K562 (cell line): ENCODE results near the gene PSMA7. TPM values are rescaled to one million over a fixed set of nuclear protein-coding genes. Genes with fewer than 3 reads are reported as not detected.

Source experiments
- BCL6 ChIP-seq: fragments of 250-450 bp; sonication (Bioruptor Pico); IDR thresholded peaks from 2 replicates; pipeline ENCODE4 v1.4.0; 2020
- BRD4 ChIP-seq: fragments of 200-600 bp; sonication (generic); IDR thresholded peaks from 2 replicates; pipeline ENCODE4 v1.6.1; 2017; ENCODE audit warnings: inconsistent platforms
- GABPB2 ChIP-seq: fragments of 250-450 bp; sonication (Bioruptor Pico); conservative IDR thresholded peaks from 2 replicates; pipeline ENCODE4 v1.5.1; 2021; ENCODE audit warnings: mild to moderate bottlenecking
- HDAC2 ChIP-seq: fragments of 450-650 bp; IDR thresholded peaks from 2 replicates; pipeline ENCODE4 v1.6.1; 2016; ENCODE audit warnings: mild to moderate bottlenecking
- SETDB1 ChIP-seq: IDR thresholded peaks from one replicate; pipeline ENCODE4 v1.6.1; 2012; ENCODE audit warnings: low read length, control low read depth, inconsistent platforms
- SLC30A9 ChIP-seq: fragments of 250-450 bp; sonication (Bioruptor Pico); IDR thresholded peaks from 2 replicates; pipeline ENCODE4 v1.8.0; 2022; ENCODE audit warnings: mild to moderate bottlenecking, moderate library complexity
- SMC3 ChIP-seq: conservative IDR thresholded peaks from 2 replicates; pipeline ENCODE4 v1.6.1; 2011; ENCODE audit warnings: low read depth, low read length, improper control_type of control experiment; ENCODE audit not compliant: insufficient read depth
- STAT5B ChIP-seq: fragments of 250-450 bp; sonication (Bioruptor Pico); IDR thresholded peaks from 2 replicates; pipeline ENCODE4 v1.8.0; 2021; ENCODE audit warnings: mild to moderate bottlenecking, inconsistent platforms
- YBX1 ChIP-seq: fragments of 450-650 bp; IDR thresholded peaks from 2 replicates; pipeline ENCODE4 v1.7.1; 2016; ENCODE audit warnings: mild to moderate bottlenecking
- polyA plus RNA-seq, 8 experiments: library from polyadenylated mRNA; depleted of rRNA in 4 of 8; stranded (reverse) in 5 of 8; unstranded in 3 of 8; fragments of >200 nt; fragmentation: Nextera tagmentation in 2 of 8; fragmentation: Illumina TruSeq in 1 of 8; extraction: Ambion mirVana in 2 of 8; extraction: Trizol in 1 of 8; gene quantifications; 2 replicates each; pipeline versions ENCODE4 v1.2.1 to v1.2.3, GENCODE V29; 2011 to 2014; ENCODE audit warnings: inconsistent platforms in 1 of 8, missing spikeins in 1 of 8
- total RNA-seq, 7 experiments: library from RNA; depleted of rRNA in 6 of 7; stranded (reverse); fragments of >200 nt in 6 of 7; fragmentation: Illumina TruSeq in 2 of 7; extraction: Trizol in 2 of 7; gene quantifications; 2 replicates each; pipeline versions ENCODE4 v1.2.1 to v1.2.3, GENCODE V29; 2011 to 2021; ENCODE audit warnings: low replicate concordance in 1 of 7
- TF ChIP-seq, protein P1 (sequence below): sonication (generic); formaldehyde crosslinking; IDR thresholded peaks from 2 replicates; pipeline ENCODE4 v1.5.0; 2020; ENCODE audit warnings: missing genetic modification reagents
- TF ChIP-seq, protein P2 (sequence below): fragments of 250-450 bp; sonication (Bioruptor Pico); IDR thresholded peaks from 2 replicates; pipeline ENCODE4 v1.8.0; 2021; ENCODE audit warnings: mild to moderate bottlenecking, moderate library complexity
- TF ChIP-seq, protein P3 (sequence below): sonication (generic); formaldehyde crosslinking; IDR thresholded peaks from 2 replicates; pipeline ENCODE4 v1.8.0; 2022; ENCODE audit warnings: mild to moderate bottlenecking, missing genetic modification reagents
- TF ChIP-seq, protein P4 (sequence below): sonication (generic); formaldehyde crosslinking; IDR thresholded peaks from 2 replicates; pipeline ENCODE4 v1.8.0; 2022; ENCODE audit warnings: mild to moderate bottlenecking, missing genetic modification reagents
- TF ChIP-seq, protein P5 (sequence below): fragments of 250-450 bp; sonication (Bioruptor Pico); IDR thresholded peaks from 2 replicates; pipeline ENCODE4 v1.5.1; 2021; ENCODE audit warnings: mild to moderate bottlenecking
- TF ChIP-seq, protein P6 (sequence below): sonication (generic); formaldehyde crosslinking; IDR thresholded peaks from 2 replicates; pipeline ENCODE4 v1.8.0; 2022; ENCODE audit warnings: mild to moderate bottlenecking, missing genetic modification reagents

PSMA7 gene
- total and polyA plus RNA-seq, 9 of the 15 experiments (the other 6 are each of a cell fraction or from before 2014, with no cell fraction given) = 257 to 510 (median 393) TPM

DNA sequence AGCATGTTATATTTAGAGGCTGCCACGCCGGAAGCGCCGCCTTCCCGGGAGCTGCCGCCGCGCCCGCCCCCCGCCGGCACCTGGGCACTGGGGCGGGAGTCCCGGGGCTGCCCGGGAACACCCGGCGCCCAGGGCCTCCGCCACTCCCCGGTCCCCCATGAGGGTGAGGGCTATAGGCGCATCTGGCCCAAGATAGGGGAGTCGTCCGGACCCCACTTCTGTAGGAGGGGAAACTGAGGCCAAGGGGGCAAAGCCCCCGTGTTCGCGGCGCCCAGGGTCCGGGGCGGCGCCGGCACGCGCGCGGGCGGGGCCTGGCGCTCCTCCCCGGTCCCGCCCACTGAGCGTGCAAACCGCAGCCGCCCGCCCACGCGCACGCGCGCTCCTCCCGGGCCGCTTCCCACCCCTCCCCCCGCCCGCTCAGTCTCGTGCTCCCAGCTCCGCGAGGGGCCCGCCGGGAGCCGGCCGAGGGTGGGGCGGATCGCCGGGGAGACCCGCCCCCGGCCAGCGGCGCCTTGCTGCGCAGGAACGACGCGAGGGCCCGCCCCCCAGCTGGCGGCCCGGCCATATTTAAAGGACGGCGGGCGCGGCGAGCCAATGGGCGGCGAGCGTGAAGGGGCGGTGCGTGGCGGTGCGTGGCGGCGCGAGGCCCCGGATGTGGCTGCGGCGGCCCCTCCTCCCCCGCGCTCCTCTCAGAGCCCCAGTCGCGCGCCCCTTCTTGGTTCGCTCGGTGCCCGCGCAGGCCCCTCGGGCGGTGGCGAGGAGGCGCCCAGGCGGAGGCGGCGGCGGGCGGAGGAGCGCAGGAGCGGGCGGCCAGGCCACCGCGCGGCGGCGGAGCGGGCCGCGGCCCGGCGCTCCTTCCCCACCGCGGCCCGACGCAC lies 21.2 kb downstream of the PSMA7 start, which contains the start of gene LSM14B (continued):
- TF ChIP-seq SLC30A9 (CRISPR knock-in tag) (no peak), SETDB1 (no peak), BCL6 (CRISPR knock-in tag) (no peak), SMC3 (no peak), BRD4 (no peak), GABPB2 (CRISPR knock-in tag) (no peak), STAT5B (CRISPR knock-in tag) (no peak), HDAC2 (no peak), YBX1 (no peak)
- TF ChIP-seq, protein P1, sequence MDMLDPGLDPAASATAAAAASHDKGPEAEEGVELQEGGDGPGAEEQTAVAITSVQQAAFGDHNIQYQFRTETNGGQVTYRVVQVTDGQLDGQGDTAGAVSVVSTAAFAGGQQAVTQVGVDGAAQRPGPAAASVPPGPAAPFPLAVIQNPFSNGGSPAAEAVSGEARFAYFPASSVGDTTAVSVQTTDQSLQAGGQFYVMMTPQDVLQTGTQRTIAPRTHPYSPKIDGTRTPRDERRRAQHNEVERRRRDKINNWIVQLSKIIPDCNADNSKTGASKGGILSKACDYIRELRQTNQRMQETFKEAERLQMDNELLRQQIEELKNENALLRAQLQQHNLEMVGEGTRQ (CRISPR knock-in tag) = 0 out of 2 replicates have a peak, but pooled peaks have one; percentile 1
- TF ChIP-seq, protein P2, sequence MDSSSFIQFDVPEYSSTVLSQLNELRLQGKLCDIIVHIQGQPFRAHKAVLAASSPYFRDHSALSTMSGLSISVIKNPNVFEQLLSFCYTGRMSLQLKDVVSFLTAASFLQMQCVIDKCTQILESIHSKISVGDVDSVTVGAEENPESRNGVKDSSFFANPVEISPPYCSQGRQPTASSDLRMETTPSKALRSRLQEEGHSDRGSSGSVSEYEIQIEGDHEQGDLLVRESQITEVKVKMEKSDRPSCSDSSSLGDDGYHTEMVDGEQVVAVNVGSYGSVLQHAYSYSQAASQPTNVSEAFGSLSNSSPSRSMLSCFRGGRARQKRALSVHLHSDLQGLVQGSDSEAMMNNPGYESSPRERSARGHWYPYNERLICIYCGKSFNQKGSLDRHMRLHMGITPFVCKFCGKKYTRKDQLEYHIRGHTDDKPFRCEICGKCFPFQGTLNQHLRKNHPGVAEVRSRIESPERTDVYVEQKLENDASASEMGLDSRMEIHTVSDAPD (CRISPR knock-in tag) = no peak
- TF ChIP-seq, protein P3, sequence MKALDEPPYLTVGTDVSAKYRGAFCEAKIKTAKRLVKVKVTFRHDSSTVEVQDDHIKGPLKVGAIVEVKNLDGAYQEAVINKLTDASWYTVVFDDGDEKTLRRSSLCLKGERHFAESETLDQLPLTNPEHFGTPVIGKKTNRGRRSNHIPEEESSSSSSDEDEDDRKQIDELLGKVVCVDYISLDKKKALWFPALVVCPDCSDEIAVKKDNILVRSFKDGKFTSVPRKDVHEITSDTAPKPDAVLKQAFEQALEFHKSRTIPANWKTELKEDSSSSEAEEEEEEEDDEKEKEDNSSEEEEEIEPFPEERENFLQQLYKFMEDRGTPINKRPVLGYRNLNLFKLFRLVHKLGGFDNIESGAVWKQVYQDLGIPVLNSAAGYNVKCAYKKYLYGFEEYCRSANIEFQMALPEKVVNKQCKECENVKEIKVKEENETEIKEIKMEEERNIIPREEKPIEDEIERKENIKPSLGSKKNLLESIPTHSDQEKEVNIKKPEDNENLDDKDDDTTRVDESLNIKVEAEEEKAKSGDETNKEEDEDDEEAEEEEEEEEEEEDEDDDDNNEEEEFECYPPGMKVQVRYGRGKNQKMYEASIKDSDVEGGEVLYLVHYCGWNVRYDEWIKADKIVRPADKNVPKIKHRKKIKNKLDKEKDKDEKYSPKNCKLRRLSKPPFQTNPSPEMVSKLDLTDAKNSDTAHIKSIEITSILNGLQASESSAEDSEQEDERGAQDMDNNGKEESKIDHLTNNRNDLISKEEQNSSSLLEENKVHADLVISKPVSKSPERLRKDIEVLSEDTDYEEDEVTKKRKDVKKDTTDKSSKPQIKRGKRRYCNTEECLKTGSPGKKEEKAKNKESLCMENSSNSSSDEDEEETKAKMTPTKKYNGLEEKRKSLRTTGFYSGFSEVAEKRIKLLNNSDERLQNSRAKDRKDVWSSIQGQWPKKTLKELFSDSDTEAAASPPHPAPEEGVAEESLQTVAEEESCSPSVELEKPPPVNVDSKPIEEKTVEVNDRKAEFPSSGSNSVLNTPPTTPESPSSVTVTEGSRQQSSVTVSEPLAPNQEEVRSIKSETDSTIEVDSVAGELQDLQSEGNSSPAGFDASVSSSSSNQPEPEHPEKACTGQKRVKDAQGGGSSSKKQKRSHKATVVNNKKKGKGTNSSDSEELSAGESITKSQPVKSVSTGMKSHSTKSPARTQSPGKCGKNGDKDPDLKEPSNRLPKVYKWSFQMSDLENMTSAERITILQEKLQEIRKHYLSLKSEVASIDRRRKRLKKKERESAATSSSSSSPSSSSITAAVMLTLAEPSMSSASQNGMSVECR (CRISPR knock-in tag) = peak; percentile 98
- TF ChIP-seq, protein P4, sequence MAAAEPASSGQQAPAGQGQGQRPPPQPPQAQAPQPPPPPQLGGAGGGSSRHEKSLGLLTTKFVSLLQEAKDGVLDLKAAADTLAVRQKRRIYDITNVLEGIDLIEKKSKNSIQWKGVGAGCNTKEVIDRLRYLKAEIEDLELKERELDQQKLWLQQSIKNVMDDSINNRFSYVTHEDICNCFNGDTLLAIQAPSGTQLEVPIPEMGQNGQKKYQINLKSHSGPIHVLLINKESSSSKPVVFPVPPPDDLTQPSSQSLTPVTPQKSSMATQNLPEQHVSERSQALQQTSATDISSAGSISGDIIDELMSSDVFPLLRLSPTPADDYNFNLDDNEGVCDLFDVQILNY (CRISPR knock-in tag) = no peak
- TF ChIP-seq, protein P5, sequence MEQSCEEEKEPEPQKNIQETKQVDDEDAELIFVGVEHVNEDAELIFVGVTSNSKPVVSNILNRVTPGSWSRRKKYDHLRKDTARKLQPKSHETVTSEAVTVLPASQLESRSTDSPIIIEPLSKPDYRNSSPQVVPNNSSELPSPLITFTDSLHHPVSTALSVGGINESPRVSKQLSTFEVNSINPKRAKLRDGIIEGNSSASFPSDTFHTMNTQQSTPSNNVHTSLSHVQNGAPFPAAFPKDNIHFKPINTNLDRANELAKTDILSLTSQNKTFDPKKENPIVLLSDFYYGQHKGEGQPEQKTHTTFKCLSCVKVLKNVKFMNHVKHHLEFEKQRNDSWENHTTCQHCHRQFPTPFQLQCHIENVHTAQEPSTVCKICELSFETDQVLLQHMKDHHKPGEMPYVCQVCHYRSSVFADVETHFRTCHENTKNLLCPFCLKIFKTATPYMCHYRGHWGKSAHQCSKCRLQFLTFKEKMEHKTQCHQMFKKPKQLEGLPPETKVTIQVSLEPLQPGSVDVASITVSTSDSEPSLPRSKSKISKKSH (CRISPR knock-in tag) = no peak
- TF ChIP-seq, protein P6, sequence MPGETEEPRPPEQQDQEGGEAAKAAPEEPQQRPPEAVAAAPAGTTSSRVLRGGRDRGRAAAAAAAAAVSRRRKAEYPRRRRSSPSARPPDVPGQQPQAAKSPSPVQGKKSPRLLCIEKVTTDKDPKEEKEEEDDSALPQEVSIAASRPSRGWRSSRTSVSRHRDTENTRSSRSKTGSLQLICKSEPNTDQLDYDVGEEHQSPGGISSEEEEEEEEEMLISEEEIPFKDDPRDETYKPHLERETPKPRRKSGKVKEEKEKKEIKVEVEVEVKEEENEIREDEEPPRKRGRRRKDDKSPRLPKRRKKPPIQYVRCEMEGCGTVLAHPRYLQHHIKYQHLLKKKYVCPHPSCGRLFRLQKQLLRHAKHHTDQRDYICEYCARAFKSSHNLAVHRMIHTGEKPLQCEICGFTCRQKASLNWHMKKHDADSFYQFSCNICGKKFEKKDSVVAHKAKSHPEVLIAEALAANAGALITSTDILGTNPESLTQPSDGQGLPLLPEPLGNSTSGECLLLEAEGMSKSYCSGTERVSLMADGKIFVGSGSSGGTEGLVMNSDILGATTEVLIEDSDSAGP (CRISPR knock-in tag) = no peak
